Endothelial cell of umbilical vein (primary cell): Measurements from ENCODE around the gene HMG20A. TPM values are rescaled to one million over a fixed set of nuclear protein-coding genes. Genes with fewer than 3 reads are reported as not detected.

Experiments used
- BruUV-seq: library from RNA; stranded (reverse); fragments of 400-500 nt; replicated peaks from 2 replicates; lab custom pipeline; 2021; lab: Mats Ljungman, UMichigan
- CTCF ChIA-PET: fragments of 300-600, 350-600 bp; sonication (Branson Sonifier 250); formaldehyde crosslinking; loops from one replicate; lab custom pipeline; 2021; ENCODE audit warnings: antibody characterized with exemption, inconsistent platforms; lab: Charles Lee
- POLR2A ChIA-PET: fragments of 300-600, 350-600 bp; sonication (Branson Sonifier 250); formaldehyde crosslinking; loops from one replicate; lab custom pipeline; 2021; ENCODE audit warnings: antibody characterized with exemption, inconsistent platforms; lab: Charles Lee
- DNase-seq: peaks from one replicate; pipeline ENCODE4 v3.0.0-alpha.2; 2011; ENCODE audit warnings: low read depth, low spot score
- FAIRE-seq: peaks from 2 replicates; lab custom pipeline; 2011; peaks lifted over from hg19 to GRCh38; lab: Jason Lieb, UNC
- H2AFZ ChIP-seq: 2 replicates; pipeline ENCODE4 v1.6.0; 2012; ENCODE audit warnings: low read depth, low read length, control low read depth, inconsistent platforms
- H3K27ac ChIP-seq: 2 replicates; pipeline ENCODE4 v1.5.1; 2011; ENCODE audit warnings: low read depth, mild to moderate bottlenecking, control low read depth, low read length, moderate library complexity; ENCODE audit not compliant: insufficient read depth
- H3K27me3 ChIP-seq, 2 experiments: 2 replicates each; pipeline versions ENCODE4 v1.6.0 to v1.6.1; 2011; ENCODE audit warnings: low read length in 2 of 2, mixed read lengths in 1 of 2; ENCODE audit not compliant: control insufficient read depth in 2 of 2, insufficient read depth in 2 of 2
- H3K36me3 ChIP-seq, 2 experiments: 2 replicates in 1 of 2; 3 replicates in 1 of 2; pipeline ENCODE4 v1.5.1; 2011; ENCODE audit warnings: low read length in 2 of 2, mild to moderate bottlenecking in 1 of 2, moderate library complexity in 1 of 2; ENCODE audit not compliant: control insufficient read depth in 2 of 2, insufficient read depth in 2 of 2; ENCODE audit errors: extremely low read depth in 1 of 2
- H3K4me1 ChIP-seq: 3 replicates; pipeline ENCODE4 v1.5.1; 2011; ENCODE audit warnings: mild to moderate bottlenecking, low read length; ENCODE audit not compliant: control insufficient read depth, insufficient read depth; ENCODE audit errors: extremely low read depth
- H3K4me2 ChIP-seq: 2 replicates; pipeline ENCODE4 v1.6.1; 2011; ENCODE audit warnings: low read length, control low read depth, mixed read lengths; ENCODE audit not compliant: insufficient read depth
- H3K4me3 ChIP-seq, 3 experiments: fragments of 200-600 bp in 1 of 3; sonication (generic), shearing (Covaris generic) in 1 of 3; replicated peaks in 1 of 3; 2 replicates each; pipeline ENCODE4 v1.5.1; 2011 to 2016; ENCODE audit warnings: control low read depth in 3 of 3, low read length in 3 of 3, mild to moderate bottlenecking in 2 of 3, inconsistent platforms in 1 of 3, low read depth in 1 of 3, moderate library complexity in 1 of 3; ENCODE audit not compliant: insufficient read depth in 1 of 3
- H3K79me2 ChIP-seq: 2 replicates; pipeline ENCODE4 v1.6.0; 2012; ENCODE audit warnings: low read length, inconsistent platforms; ENCODE audit not compliant: control insufficient read depth, insufficient read depth
- H3K9ac ChIP-seq: replicated peaks from 2 replicates; pipeline ENCODE3; 2011; ENCODE audit warnings: low read length, control low read depth; ENCODE audit not compliant: insufficient read depth; ENCODE audit errors: extremely low read depth
- H3K9me1 ChIP-seq: replicated peaks from 3 replicates; pipeline ENCODE4 v1.6.0; 2011; ENCODE audit warnings: mild to moderate bottlenecking, low read length; ENCODE audit not compliant: control insufficient read depth, insufficient read depth; ENCODE audit errors: extremely low read depth
- H3K9me3 ChIP-seq: replicated peaks from 2 replicates; pipeline ENCODE4 v1.5.1; 2012; ENCODE audit warnings: low read length, inconsistent platforms; ENCODE audit not compliant: control insufficient read depth, insufficient read depth
- H4K20me1 ChIP-seq: replicated peaks from 2 replicates; pipeline ENCODE3; 2011; ENCODE audit warnings: mild to moderate bottlenecking, low read length; ENCODE audit not compliant: control insufficient read depth, insufficient read depth; ENCODE audit errors: extremely low read depth
- EZH2 ChIP-seq: IDR thresholded peaks from 2 replicates; pipeline ENCODE4 v1.6.1; 2012; ENCODE audit warnings: borderline replicate concordance, low read depth, mild to moderate bottlenecking, moderate library complexity, low read length, inconsistent platforms; ENCODE audit not compliant: severe bottlenecking
- FOS ChIP-seq: IDR thresholded peaks from 2 replicates; pipeline ENCODE4 v1.6.1; 2011; ENCODE audit warnings: mild to moderate bottlenecking, low read length, moderate library complexity, borderline replicate concordance; ENCODE audit not compliant: insufficient read depth
- GATA2 ChIP-seq: IDR thresholded peaks from 2 replicates; pipeline ENCODE4 v1.7.0; 2011; ENCODE audit warnings: low read depth, mild to moderate bottlenecking, moderate library complexity, mixed read lengths, low read length; ENCODE audit not compliant: insufficient read length, insufficient read depth
- JUN ChIP-seq: IDR thresholded peaks from 2 replicates; pipeline ENCODE4 v1.6.1; 2011; ENCODE audit warnings: borderline replicate concordance, low read depth; ENCODE audit not compliant: insufficient read length, insufficient read depth
- MYC ChIP-seq: IDR thresholded peaks from one replicate; pipeline ENCODE4 v1.6.1; 2011; ENCODE audit warnings: mild to moderate bottlenecking, low read depth, low read length
- POLR2A ChIP-seq: IDR thresholded peaks from 2 replicates; pipeline ENCODE4 v1.6.1; 2012; ENCODE audit warnings: low read depth, mild to moderate bottlenecking, control low read depth, low read length
- POLR2AphosphoS5 ChIP-seq: IDR thresholded peaks from 2 replicates; pipeline ENCODE4 v1.6.1; 2012; ENCODE audit warnings: low read depth, mild to moderate bottlenecking, control low read depth, low read length, moderate library complexity; ENCODE audit not compliant: insufficient read depth
- dilution Hi-C: fragments of 300-500 bp; cut with MboI; formaldehyde crosslinking; loops from one replicate; pipeline ENCODE4 v1.15.0; 2019; ENCODE audit warnings: low sequenced_read_pairs; ENCODE audit not compliant: extremely low pct_ligation_motif_present
- intact Hi-C: fragments of 100-400 bp; cut with micrococcal nuclease; formaldehyde crosslinking; loops from one replicate; pipeline ENCODE4 v1.10.0; 2022
- polyA plus RNA-seq, 4 experiments: library from polyadenylated mRNA; depleted of rRNA in 3 of 4; stranded (reverse) in 3 of 4; unstranded in 1 of 4; fragments of >200 nt; gene quantifications; 2 replicates each; pipeline versions ENCODE4 v1.2.1 to v1.2.3, GENCODE V29; 2011 to 2012; ENCODE audit warnings: missing spikeins in 1 of 4
- total RNA-seq: library from RNA; stranded (reverse); gene quantifications from 2 replicates; pipeline ENCODE4 v1.2.3, GENCODE V29; 2021
- TF ChIP-seq, protein P1 (sequence below): IDR thresholded peaks from 2 replicates; pipeline ENCODE4 v1.6.1; 2011; ENCODE audit not compliant: insufficient read depth, insufficient read length
- TF ChIP-seq, protein P2 (sequence below), 2 donors: IDR thresholded peaks; 1 replicate in 1 of 2; 2 replicates in 1 of 2; pipeline ENCODE4 v1.5.1; 2011; ENCODE audit warnings: low read length in 2 of 2, mild to moderate bottlenecking in 2 of 2, moderate library complexity in 2 of 2, control low read depth in 1 of 2, inconsistent platforms in 1 of 2, low read depth in 1 of 2; ENCODE audit not compliant: insufficient read depth in 1 of 2; ENCODE audit errors: extremely low read depth in 1 of 2

Gene HMG20A
- total and polyA plus RNA-seq, 2 donors (not counting 3 experiments of a cell fraction or from before 2014, with no cell fraction given): 35.8 to 44.0 TPM

DNA sequence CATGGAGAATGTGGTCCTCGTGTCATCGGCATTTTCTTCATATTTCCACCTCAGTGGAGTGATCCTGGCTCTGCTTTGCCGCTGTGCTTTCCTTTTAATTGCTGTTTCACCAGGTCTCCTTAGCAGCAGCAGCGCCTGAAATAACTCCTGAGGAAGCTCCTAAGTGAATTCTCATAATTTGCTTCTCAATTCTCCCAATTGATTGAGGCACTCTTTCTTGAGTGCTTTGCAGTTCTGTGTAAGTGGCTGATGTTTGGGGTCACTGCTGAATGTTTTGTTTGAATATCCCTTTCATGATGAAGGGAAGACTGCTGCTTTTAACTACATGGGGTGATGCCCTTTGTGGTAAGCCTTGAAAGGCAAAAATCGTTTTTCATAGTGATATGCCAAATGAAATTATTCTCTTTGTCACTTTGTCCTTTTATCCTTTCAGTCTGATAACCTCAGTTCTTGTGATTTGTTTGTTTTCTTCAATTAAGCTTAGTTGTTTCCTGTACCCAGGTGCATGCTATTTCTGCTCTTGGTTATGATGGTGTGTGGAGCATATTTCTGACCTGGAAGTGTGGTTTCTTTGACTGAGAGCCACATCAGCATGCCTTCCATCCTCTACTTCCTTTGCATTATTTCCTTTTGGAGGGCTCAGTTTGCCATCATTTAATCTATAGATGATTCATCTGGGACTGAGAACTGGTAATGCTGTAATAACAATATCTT lies 36.7 kb downstream of the HMG20A start:
- DNase-seq: peak; percentile 92
- CTCF ChIA-PET: interaction anchor here (1.1 to 3.5 kb wide), 9 partner anchors 9 to 232 kb away, joined by 3 to 28 read pairs (median 5); no protein-coding TSS in a partner anchor
- H3K27ac ChIP-seq: peak overlapping the region; percentile 96
- no peak overlapping the region for H2AFZ ChIP-seq
- no peaks in the 10 kb centered on the region for H3K9me1 ChIP-seq
- no peak for TF ChIP-seq EZH2
- TF ChIP-seq FOS: peak; percentile 94
- peak; percentile 75 for TF ChIP-seq MYC
- peak; percentile 80 for TF ChIP-seq JUN
- TF ChIP-seq, protein P1, sequence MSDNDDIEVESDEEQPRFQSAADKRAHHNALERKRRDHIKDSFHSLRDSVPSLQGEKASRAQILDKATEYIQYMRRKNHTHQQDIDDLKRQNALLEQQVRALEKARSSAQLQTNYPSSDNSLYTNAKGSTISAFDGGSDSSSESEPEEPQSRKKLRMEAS: no peak
- TF ChIP-seq, protein P2, sequence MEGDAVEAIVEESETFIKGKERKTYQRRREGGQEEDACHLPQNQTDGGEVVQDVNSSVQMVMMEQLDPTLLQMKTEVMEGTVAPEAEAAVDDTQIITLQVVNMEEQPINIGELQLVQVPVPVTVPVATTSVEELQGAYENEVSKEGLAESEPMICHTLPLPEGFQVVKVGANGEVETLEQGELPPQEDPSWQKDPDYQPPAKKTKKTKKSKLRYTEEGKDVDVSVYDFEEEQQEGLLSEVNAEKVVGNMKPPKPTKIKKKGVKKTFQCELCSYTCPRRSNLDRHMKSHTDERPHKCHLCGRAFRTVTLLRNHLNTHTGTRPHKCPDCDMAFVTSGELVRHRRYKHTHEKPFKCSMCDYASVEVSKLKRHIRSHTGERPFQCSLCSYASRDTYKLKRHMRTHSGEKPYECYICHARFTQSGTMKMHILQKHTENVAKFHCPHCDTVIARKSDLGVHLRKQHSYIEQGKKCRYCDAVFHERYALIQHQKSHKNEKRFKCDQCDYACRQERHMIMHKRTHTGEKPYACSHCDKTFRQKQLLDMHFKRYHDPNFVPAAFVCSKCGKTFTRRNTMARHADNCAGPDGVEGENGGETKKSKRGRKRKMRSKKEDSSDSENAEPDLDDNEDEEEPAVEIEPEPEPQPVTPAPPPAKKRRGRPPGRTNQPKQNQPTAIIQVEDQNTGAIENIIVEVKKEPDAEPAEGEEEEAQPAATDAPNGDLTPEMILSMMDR (IDR thresholded peaks at IDR 0.05; ENCODE audit: extremely low read depth in 1 of 2, insufficient read depth in 1 of 2, low read depth in 1 of 2, low read length in 2 of 2): no peak
- peak; percentile 88 for TF ChIP-seq POLR2AphosphoS5
- peak; percentile 64 for TF ChIP-seq POLR2A
- TF ChIP-seq GATA2: peak; percentile 94
- peak overlapping the region; percentile 86 for H3K4me2 ChIP-seq
- peaks cover 3% of the 10 kb centered on the region for H3K79me2 ChIP-seq
- no peaks in the 10 kb centered on the region for H3K9me3 ChIP-seq
- FAIRE-seq: peak; percentile 81
- dilution Hi-C loops: no loop called here
- intact Hi-C loops: loop anchor here (1.0 kb wide), 3 partner anchors 24 to 39 kb away; partner anchors contain the start of genes HMG20A and PEAK1
- no peaks in the 10 kb centered on the region for H3K36me3 ChIP-seq
- no peaks in the 10 kb centered on the region for H3K27me3 ChIP-seq
- TSS peak; percentile 80 for BruUV-seq
- peaks cover 54% of the 10 kb centered on the region for H3K4me1 ChIP-seq
- H4K20me1 ChIP-seq: no peaks in the 10 kb centered on the region
- POLR2A ChIA-PET: interaction anchor here (1.6 kb wide), 1 partner anchor 30 kb away, joined by 3 read pairs; no protein-coding TSS in a partner anchor
- H3K9ac ChIP-seq: peak overlapping the region; percentile 74
- H3K4me3 ChIP-seq: peak overlapping the region in 1 of 3 experiments; percentile 49
